Lung (tissue), 12 donors: Measurements from ENCODE around the gene EGFL6. TPM values are rescaled to one million over a fixed set of nuclear protein-coding genes. Genes with fewer than 3 reads are reported as not detected.

ENCODE experiments used
- ATAC-seq: fragments of 200-7000 bp; cut with Tn5 transposase; one replicate; pipeline ENCODE4 v1.9.1; 2020; ENCODE audit warnings: moderate number of reproducible peaks; ENCODE audit not compliant: insufficient read depth, low FRiP score
- DNase-seq, 3 donors: peaks; one replicate each; pipeline ENCODE4 v3.0.0-alpha.2; 2013 to 2017
- H3K27ac ChIP-seq, 2 donors: one replicate each; pipeline ENCODE4 v1.5.1; 2013; ENCODE audit warnings: mild to moderate bottlenecking in 2 of 2, moderate library complexity in 2 of 2, control low read depth in 1 of 2, inconsistent platforms in 1 of 2, low read depth in 1 of 2, low read length in 1 of 2
- H3K27me3 ChIP-seq, 3 donors: one replicate each; pipeline ENCODE4 v1.5.1; 2013; ENCODE audit warnings: low read length in 2 of 3; ENCODE audit not compliant: control insufficient read depth in 3 of 3, insufficient read depth in 3 of 3
- H3K36me3 ChIP-seq, 4 donors: one replicate each; pipeline ENCODE4 v1.5.1; 2013; ENCODE audit warnings: low read length in 4 of 4, mild to moderate bottlenecking in 1 of 4, moderate library complexity in 1 of 4; ENCODE audit not compliant: control insufficient read depth in 4 of 4, insufficient read depth in 4 of 4
- H3K4me1 ChIP-seq, 5 donors: one replicate each; pipeline ENCODE4 v1.5.1; 2013; ENCODE audit warnings: low read length in 5 of 5, mild to moderate bottlenecking in 2 of 5, moderate library complexity in 1 of 5; ENCODE audit not compliant: control insufficient read depth in 5 of 5, insufficient read depth in 5 of 5
- H3K4me3 ChIP-seq: one replicate; pipeline ENCODE4 v1.5.1; 2013; ENCODE audit warnings: mild to moderate bottlenecking, control low read depth, moderate library complexity
- H3K9ac ChIP-seq, 2 donors: one replicate each; pipeline ENCODE4 v1.5.1; 2013; ENCODE audit warnings: low read length in 2 of 2, control low read depth in 1 of 2; ENCODE audit not compliant: insufficient read depth in 1 of 2
- H3K9me3 ChIP-seq, 4 donors: one replicate each; pipeline ENCODE4 v1.5.1; 2013; ENCODE audit warnings: low read length in 3 of 4, mild to moderate bottlenecking in 1 of 4, moderate library complexity in 1 of 4; ENCODE audit not compliant: control insufficient read depth in 4 of 4, insufficient read depth in 3 of 4
- WGBS, 2 donors: extraction: QIAGEN DNeasy Blood & Tissue Kit; methylation state at CpG; one replicate each; pipeline ENCODE4 v1.1.7; 2013; 5-methylcytosine and 5-hydroxymethylcytosine counted together
- polyA plus RNA-seq, 2 donors: library from polyadenylated mRNA; stranded (reverse); fragments of 200-250 nt; gene quantifications; one replicate each; pipeline ENCODE4 v1.2.1, GENCODE V29; 2013
- total RNA-seq, 2 donors: library from RNA; depleted of rRNA in 1 of 2; stranded (reverse); fragments of >200 nt in 1 of 2; gene quantifications; one replicate each; pipeline ENCODE4 v1.2.1, GENCODE V29; 2014 to 2021
- TF ChIP-seq, protein P1 (sequence below): IDR thresholded peaks from 2 replicates; pipeline ENCODE4 v1.5.1; 2012; ENCODE audit warnings: mild to moderate bottlenecking; ENCODE audit errors: control extremely low read depth, extremely low read depth
- donor health status: control.
- donor health status: control.
- donor health status: Bipolar disorder and iron deficiency.
- donor health status: healthy.
- donor health status: DM: yes; HTN: yes; CAD: no.

The EGFL6 gene
- total and polyA plus RNA-seq, 4 donors, result 5.4 to 58.7 (median 14.3) TPM

DNA sequence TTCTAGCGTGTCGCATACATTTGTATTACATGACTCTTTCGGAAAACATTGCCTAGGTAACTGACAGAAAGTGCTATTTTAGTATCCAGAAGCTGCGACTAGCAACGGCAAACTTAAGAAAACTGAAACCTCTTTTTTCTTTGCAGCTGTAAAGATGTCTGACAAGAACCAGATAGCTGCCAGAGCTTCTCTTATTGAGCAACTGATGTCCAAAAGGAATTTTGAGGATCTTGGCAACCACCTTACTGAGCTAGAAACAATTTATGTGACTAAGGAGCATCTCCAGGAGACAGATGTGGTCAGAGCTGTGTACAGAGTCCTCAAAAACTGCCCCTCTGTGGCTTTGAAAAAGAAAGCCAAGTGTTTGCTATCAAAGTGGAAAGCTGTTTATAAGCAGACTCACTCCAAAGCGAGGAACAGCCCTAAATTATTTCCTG, 93.0 kb downstream of the EGFL6 start:
- H3K4me3 ChIP-seq, result no peak overlapping the region
- H3K27ac ChIP-seq, result no peak overlapping the region
- no peak overlapping the region for H3K9ac ChIP-seq
- peaks cover 0 to 5% (median 1%) of the 10 kb centered on the region in 4 donors for H3K36me3 ChIP-seq
- 66 to 78% methylated on average over 6 of the region's 6 CpGs for WGBS, 2 donors
- no peak for ATAC-seq
- no peaks in the 10 kb centered on the region for H3K9me3 ChIP-seq
- peaks cover 0 to 41% (median 40%) of the 10 kb centered on the region in 3 donors for H3K27me3 ChIP-seq
- TF ChIP-seq, protein P1, sequence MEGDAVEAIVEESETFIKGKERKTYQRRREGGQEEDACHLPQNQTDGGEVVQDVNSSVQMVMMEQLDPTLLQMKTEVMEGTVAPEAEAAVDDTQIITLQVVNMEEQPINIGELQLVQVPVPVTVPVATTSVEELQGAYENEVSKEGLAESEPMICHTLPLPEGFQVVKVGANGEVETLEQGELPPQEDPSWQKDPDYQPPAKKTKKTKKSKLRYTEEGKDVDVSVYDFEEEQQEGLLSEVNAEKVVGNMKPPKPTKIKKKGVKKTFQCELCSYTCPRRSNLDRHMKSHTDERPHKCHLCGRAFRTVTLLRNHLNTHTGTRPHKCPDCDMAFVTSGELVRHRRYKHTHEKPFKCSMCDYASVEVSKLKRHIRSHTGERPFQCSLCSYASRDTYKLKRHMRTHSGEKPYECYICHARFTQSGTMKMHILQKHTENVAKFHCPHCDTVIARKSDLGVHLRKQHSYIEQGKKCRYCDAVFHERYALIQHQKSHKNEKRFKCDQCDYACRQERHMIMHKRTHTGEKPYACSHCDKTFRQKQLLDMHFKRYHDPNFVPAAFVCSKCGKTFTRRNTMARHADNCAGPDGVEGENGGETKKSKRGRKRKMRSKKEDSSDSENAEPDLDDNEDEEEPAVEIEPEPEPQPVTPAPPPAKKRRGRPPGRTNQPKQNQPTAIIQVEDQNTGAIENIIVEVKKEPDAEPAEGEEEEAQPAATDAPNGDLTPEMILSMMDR, result no peak
- peaks cover 0 to 5% (median 0%) of the 10 kb centered on the region in 5 donors for H3K4me1 ChIP-seq
- DNase-seq, result no peak

DNA sequence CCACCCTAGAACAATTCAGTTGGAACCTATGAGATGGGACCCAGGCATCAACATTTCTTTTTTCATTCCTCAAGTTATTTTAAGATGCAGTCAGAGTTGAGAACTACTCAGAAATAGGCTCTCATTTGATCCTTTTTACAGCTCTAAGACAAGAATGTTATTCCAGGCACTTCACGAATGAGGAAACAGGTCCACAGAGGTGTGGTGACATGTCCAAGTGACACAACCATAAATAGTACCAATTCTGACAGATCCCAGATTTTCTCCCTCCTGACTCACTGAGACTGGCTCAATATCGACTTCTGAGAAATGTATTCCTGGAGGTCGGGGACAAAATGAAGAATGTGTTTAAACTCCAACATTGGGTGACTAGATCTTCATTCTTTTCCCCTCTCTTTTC, 94.6 kb downstream of the EGFL6 start:
- TF ChIP-seq, protein P1, result no peak
- ATAC-seq (no peak), DNase-seq (no peak)
- Histone ChIP-seq H3K4me3 (no peak overlapping the region), H3K27me3 (peaks cover 2 to 45% (median 39%) of the 10 kb centered on the region in 3 donors), H3K27ac (peak overlapping the region in 1 of 2 donors; percentile 53), H3K36me3 (peaks cover 0 to 5% (median 1%) of the 10 kb centered on the region in 4 donors), H3K4me1 (peaks cover 0 to 5% (median 0%) of the 10 kb centered on the region in 5 donors), H3K9ac (no peak overlapping the region), H3K9me3 (no peaks in the 10 kb centered on the region)
- 75 to 76% methylated on average over 3 of the region's 3 CpGs for WGBS, 2 donors

DNA sequence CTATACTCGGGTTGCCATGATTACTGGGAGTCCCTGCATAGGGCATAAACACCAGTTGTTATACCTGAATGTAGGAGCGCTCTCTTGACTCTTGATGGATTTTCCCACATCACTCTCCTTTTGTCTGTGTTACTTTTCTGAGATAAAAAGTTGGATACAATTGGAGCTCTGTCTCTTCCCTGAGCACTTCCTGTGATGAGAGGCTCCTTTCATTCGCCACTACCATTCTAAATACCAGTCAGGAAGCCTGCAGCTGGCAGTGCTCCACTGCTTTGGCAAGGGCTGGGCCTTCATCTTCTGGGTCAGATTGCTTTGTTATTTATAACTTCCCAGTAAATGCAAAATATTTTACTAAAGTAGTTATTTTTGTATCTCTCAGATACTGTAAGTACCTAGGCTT, 97.4 kb downstream of the EGFL6 start:
- Histone ChIP-seq H3K4me3 (no peak overlapping the region), H3K9me3 (no peaks in the 10 kb centered on the region), H3K27ac (no peak overlapping the region), H3K27me3 (peaks cover 2 to 36% (median 27%) of the 10 kb centered on the region in 3 donors), H3K36me3 (peaks cover 0 to 5% (median 1%) of the 10 kb centered on the region in 4 donors), H3K4me1 (peaks cover 0 to 5% (median 0%) of the 10 kb centered on the region in 5 donors), H3K9ac (no peak overlapping the region)
- 69 to 72% methylated on average over 3 of the region's 3 CpGs for WGBS, 2 donors
- DNase-seq (peak in 1 of 3 donors; percentile 14), ATAC-seq (no peak)
- TF ChIP-seq, protein P1, result no peak

DNA sequence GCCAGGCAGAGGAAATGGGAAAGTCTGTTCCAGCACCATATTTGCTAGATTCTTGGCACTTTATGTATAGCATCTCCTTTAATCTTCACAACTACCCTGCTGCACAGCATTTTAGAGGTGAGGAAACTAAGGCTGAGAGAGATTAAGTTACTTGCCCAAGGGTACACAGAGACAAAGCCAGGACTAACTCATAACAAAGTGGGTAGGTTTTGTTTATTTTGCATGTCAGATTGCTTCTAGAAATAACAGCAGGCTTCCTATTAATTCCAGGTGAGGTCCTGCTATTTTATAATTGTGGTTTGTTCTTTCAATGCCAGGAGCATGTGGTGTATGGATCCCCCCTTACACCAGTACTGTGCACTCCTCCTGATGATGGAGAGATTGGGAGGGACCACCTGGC, 98.5 kb downstream of the EGFL6 start:
- H3K27ac ChIP-seq, result no peak overlapping the region
- ATAC-seq, result no peak

More for the DNA sequence above, 98.5 kb downstream of the EGFL6 start:
- peaks cover 0 to under 1% (median 0%) of the 10 kb centered on the region in 4 donors for H3K9me3 ChIP-seq
- TF ChIP-seq, protein P1, result no peak
- peaks cover 0 to 5% (median 0%) of the 10 kb centered on the region in 5 donors for H3K4me1 ChIP-seq
- H3K4me3 ChIP-seq, result no peak overlapping the region
- no peak for DNase-seq
- peaks cover 2 to 38% (median 28%) of the 10 kb centered on the region in 3 donors for H3K27me3 ChIP-seq
- peaks cover 0 to 6% (median 3%) of the 10 kb centered on the region in 4 donors for H3K36me3 ChIP-seq
- H3K9ac ChIP-seq, result no peak overlapping the region
